GM20431 (cell line): ENCODE measurements around the gene LY9.

Source experiments
- in situ Hi-C: fragments of 300-500 bp; cut with MseI, MboI; formaldehyde crosslinking; loops from one replicate; pipeline ENCODE4 v1.15.0; 2020; ENCODE audit warnings: low sequenced_read_pairs; ENCODE audit not compliant: unreplicated experiment

LY9 gene

GRCh38 chr1:160795951-160796383, at the start of gene LY9:
TSS of gene LY9 (plus strand) at chr1:160796174. CDS start at chr1:160796188, 14 bp downstream.
- in situ Hi-C loops, result no loop called here

GRCh38 chr1:160746836-160747500, 49.0 kb upstream of the LY9 start:
- in situ Hi-C loops, result no loop called here

- in situ Hi-C loops, result no loop called here
Observed at GRCh38 chr1:160747717-160748116, 48.3 kb upstream of the LY9 start.

- in situ Hi-C loops, result no loop called here
Observed at GRCh38 chr1:160748181-160748877, 47.6 kb upstream of the LY9 start.

- in situ Hi-C loops, result no loop called here
Observed at GRCh38 chr1:160748878-160749269, 47.1 kb upstream of the LY9 start.

- in situ Hi-C loops, result no loop called here
Observed at GRCh38 chr1:160750608-160751007, 45.4 kb upstream of the LY9 start.

GRCh38 chr1:160752406-160752805, 43.6 kb upstream of the LY9 start:
- in situ Hi-C loops, result no loop called here

- in situ Hi-C loops, result no loop called here
Observed at GRCh38 chr1:160752924-160753323, 43.0 kb upstream of the LY9 start.

- in situ Hi-C loops, result no loop called here
Observed at GRCh38 chr1:160753594-160753993, 42.4 kb upstream of the LY9 start.

GRCh38 chr1:160755461-160755860, 40.5 kb upstream of the LY9 start:
- in situ Hi-C loops, result no loop called here

GRCh38 chr1:160755911-160756848, 39.8 kb upstream of the LY9 start:
- in situ Hi-C loops, result no loop called here

- in situ Hi-C loops, result no loop called here
Observed at GRCh38 chr1:160756849-160757201, 39.1 kb upstream of the LY9 start.

- in situ Hi-C loops, result no loop called here
Observed at GRCh38 chr1:160758521-160758920, 37.5 kb upstream of the LY9 start.

GRCh38 chr1:160759740-160760139, 36.2 kb upstream of the LY9 start:
- in situ Hi-C loops, result no loop called here

- in situ Hi-C loops, result no loop called here
Observed at GRCh38 chr1:160761046-160761445, 34.9 kb upstream of the LY9 start.

GRCh38 chr1:160761886-160762285, 34.1 kb upstream of the LY9 start:
- in situ Hi-C loops, result no loop called here

GRCh38 chr1:160763993-160764392, 32.0 kb upstream of the LY9 start:
- in situ Hi-C loops, result no loop called here

GRCh38 chr1:160767395-160768294, 28.3 kb upstream of the LY9 start:
- in situ Hi-C loops, result no loop called here

GRCh38 chr1:160768295-160768657, 27.7 kb upstream of the LY9 start:
- in situ Hi-C loops, result no loop called here

GRCh38 chr1:160772331-160772730, 23.6 kb upstream of the LY9 start:
- in situ Hi-C loops, result loop anchor here (10.0 kb wide), 1 partner anchor 48 kb away; no protein-coding TSS in a partner anchor
